Erythroblast (primary cell): Measurements from ENCODE around the gene SCUBE1.

Experiments used
- GATA1 ChIP-seq: IDR thresholded peaks from 2 replicates; pipeline ENCODE4 v1.6.1; 2011; ENCODE audit warnings: low read depth, mild to moderate bottlenecking, control low read depth, low read length, moderate library complexity
- POLR2A ChIP-seq: IDR thresholded peaks from 2 replicates; pipeline ENCODE4 v1.6.1; 2011; ENCODE audit warnings: mild to moderate bottlenecking, low read length

- no peak for TF ChIP-seq POLR2A
- no peak for TF ChIP-seq GATA1
Observed at GRCh38 chr22:43177479-43177878, 165.7 kb downstream of the SCUBE1 start.
